ENCODE data around the gene MAML3.

Gene MAML3

DNA sequence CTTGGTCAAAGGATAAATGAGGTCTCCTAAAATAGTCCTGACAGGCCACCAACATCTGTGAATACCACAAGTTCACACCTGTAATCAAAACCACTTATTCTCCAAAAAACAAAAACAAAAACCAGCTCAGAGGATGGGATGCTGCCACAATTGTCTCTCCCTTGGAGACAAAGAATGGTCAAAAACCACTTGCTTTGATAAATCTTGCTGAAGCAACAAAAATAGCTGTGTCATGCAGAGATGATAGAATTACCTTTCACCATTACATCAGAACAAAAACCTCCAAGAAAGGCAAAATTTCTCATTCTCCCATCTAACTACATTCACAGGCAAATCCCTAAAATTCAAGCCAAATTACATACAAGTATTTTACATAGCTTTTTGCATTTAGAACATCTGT, 180.4 kb downstream of the MAML3 start:
- Histone ChIP-seq H4K20me1 (ENCODE audit: control insufficient read depth, insufficient read depth, low read depth, low read length) (no peaks in the 10 kb centered on the region), H3K9me2 (replicated peaks; ENCODE audit: control insufficient read depth, low read length) (no peaks in the 10 kb centered on the region), H3K27ac (ENCODE audit: low read depth, low read length) (no peak overlapping the region), H3K4me2 (ENCODE audit: low read length) (no peak overlapping the region), H3F3A (ENCODE audit: control insufficient read depth, insufficient read depth) (peaks cover 9% of the 10 kb centered on the region), H3K27me3 (ENCODE audit: control insufficient read depth, low read length) (no peaks in the 10 kb centered on the region), H3K4me1 (ENCODE audit: control insufficient read depth, low read length) (peaks cover 85% of the 10 kb centered on the region), H3K9me3 (ENCODE audit: control insufficient read depth, insufficient read depth, low read length) (no peaks in the 10 kb centered on the region), H3K4me3 (ENCODE audit: low read length) (no peak overlapping the region), H3K79me2 (ENCODE audit: control insufficient read depth, low read length) (no peaks in the 10 kb centered on the region), H3K36me3 (ENCODE audit: control insufficient read depth, low read length) (no peaks in the 10 kb centered on the region)
- TF ChIP-seq EZH2phosphoT487 (IDR thresholded peaks at IDR 0.05; ENCODE audit: borderline replicate concordance, low read length) (no peak), CTCF (IDR thresholded peaks at IDR 0.05; ENCODE audit: low read depth, low read length, poor library complexity, severe bottlenecking) (no peak)

GRCh38 chr4:139973015-139973414, 181.0 kb downstream of the MAML3 start:
- H3K4me3 ChIP-seq (ENCODE audit: low read length), result no peak overlapping the region
- no peaks in the 10 kb centered on the region for H3K36me3 ChIP-seq (ENCODE audit: control insufficient read depth, low read length)
- H3K4me2 ChIP-seq (ENCODE audit: low read length), result no peak overlapping the region
- H3K9me2 ChIP-seq (replicated peaks; ENCODE audit: control insufficient read depth, low read length), result no peaks in the 10 kb centered on the region
- no peaks in the 10 kb centered on the region for H3K79me2 ChIP-seq (ENCODE audit: control insufficient read depth, low read length)
- no peaks in the 10 kb centered on the region for H3K9me3 ChIP-seq (ENCODE audit: control insufficient read depth, insufficient read depth, low read length)
- H3F3A ChIP-seq (ENCODE audit: control insufficient read depth, insufficient read depth), result peaks cover 9% of the 10 kb centered on the region
- H3K27ac ChIP-seq (ENCODE audit: low read depth, low read length), result no peak overlapping the region
- TF ChIP-seq EZH2phosphoT487 (IDR thresholded peaks at IDR 0.05; ENCODE audit: borderline replicate concordance, low read length), result no peak
- no peak for TF ChIP-seq CTCF (IDR thresholded peaks at IDR 0.05; ENCODE audit: low read depth, low read length, poor library complexity, severe bottlenecking)
- H3K27me3 ChIP-seq (ENCODE audit: control insufficient read depth, low read length), result no peaks in the 10 kb centered on the region
- H4K20me1 ChIP-seq (ENCODE audit: control insufficient read depth, insufficient read depth, low read depth, low read length), result no peaks in the 10 kb centered on the region
- H3K4me1 ChIP-seq (ENCODE audit: control insufficient read depth, low read length), result peaks cover 82% of the 10 kb centered on the region

DNA sequence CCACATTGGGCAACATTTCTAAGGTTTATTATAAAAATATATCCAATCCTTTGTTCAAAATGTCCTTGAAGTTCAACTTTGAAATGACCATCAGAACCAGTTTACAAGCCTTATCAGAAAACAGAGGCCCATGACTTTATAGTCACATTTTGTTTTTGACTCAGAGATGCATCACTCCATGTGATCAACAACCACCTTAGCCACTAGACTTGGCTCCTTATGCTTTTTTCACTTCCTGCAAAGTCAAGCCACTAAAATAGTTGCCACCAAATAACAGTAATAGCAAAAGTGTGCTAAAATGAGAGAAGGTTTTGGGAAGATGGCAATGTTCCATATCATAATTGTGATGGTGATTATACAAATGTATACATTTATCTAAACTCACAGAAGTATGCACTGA, 181.7 kb downstream of the MAML3 start:
- H3F3A ChIP-seq (ENCODE audit: control insufficient read depth, insufficient read depth), result peaks cover 9% of the 10 kb centered on the region
- no peaks in the 10 kb centered on the region for H3K36me3 ChIP-seq (ENCODE audit: control insufficient read depth, low read length)
- no peak overlapping the region for H3K4me3 ChIP-seq (ENCODE audit: low read length)
- H3K27ac ChIP-seq (ENCODE audit: low read depth, low read length), result no peak overlapping the region
- H3K4me1 ChIP-seq (ENCODE audit: control insufficient read depth, low read length), result peaks cover 78% of the 10 kb centered on the region
- TF ChIP-seq CTCF (IDR thresholded peaks at IDR 0.05; ENCODE audit: low read depth, low read length, poor library complexity, severe bottlenecking) (no peak), EZH2phosphoT487 (IDR thresholded peaks at IDR 0.05; ENCODE audit: borderline replicate concordance, low read length) (no peak)
- no peaks in the 10 kb centered on the region for H3K9me3 ChIP-seq (ENCODE audit: control insufficient read depth, insufficient read depth, low read length)
- no peaks in the 10 kb centered on the region for H3K27me3 ChIP-seq (ENCODE audit: control insufficient read depth, low read length)
- no peaks in the 10 kb centered on the region for H3K79me2 ChIP-seq (ENCODE audit: control insufficient read depth, low read length)
- H3K9me2 ChIP-seq (replicated peaks; ENCODE audit: control insufficient read depth, low read length), result no peaks in the 10 kb centered on the region
- no peaks in the 10 kb centered on the region for H4K20me1 ChIP-seq (ENCODE audit: control insufficient read depth, insufficient read depth, low read depth, low read length)
- H3K4me2 ChIP-seq (ENCODE audit: low read length), result no peak overlapping the region

GRCh38 chr4:139971111-139971510, 182.9 kb downstream of the MAML3 start:
- Histone ChIP-seq H3K27me3 (ENCODE audit: control insufficient read depth, low read length) (no peaks in the 10 kb centered on the region), H3K9me2 (replicated peaks; ENCODE audit: control insufficient read depth, low read length) (no peaks in the 10 kb centered on the region), H3K79me2 (ENCODE audit: control insufficient read depth, low read length) (no peaks in the 10 kb centered on the region), H3K27ac (ENCODE audit: low read depth, low read length) (no peak overlapping the region), H3F3A (ENCODE audit: control insufficient read depth, insufficient read depth) (peaks cover 7% of the 10 kb centered on the region), H3K9me3 (ENCODE audit: control insufficient read depth, insufficient read depth, low read length) (no peaks in the 10 kb centered on the region), H3K4me1 (ENCODE audit: control insufficient read depth, low read length) (peaks cover 75% of the 10 kb centered on the region), H4K20me1 (ENCODE audit: control insufficient read depth, insufficient read depth, low read depth, low read length) (no peaks in the 10 kb centered on the region), H3K36me3 (ENCODE audit: control insufficient read depth, low read length) (no peaks in the 10 kb centered on the region), H3K4me3 (ENCODE audit: low read length) (no peak overlapping the region), H3K4me2 (ENCODE audit: low read length) (no peak overlapping the region)
- no peak for TF ChIP-seq EZH2phosphoT487 (IDR thresholded peaks at IDR 0.05; ENCODE audit: borderline replicate concordance, low read length)
- TF ChIP-seq CTCF (IDR thresholded peaks at IDR 0.05; ENCODE audit: low read depth, low read length, poor library complexity, severe bottlenecking), result no peak

Measured in DOHH2 (cell line).